HUES64 (cell line): ENCODE data around the gene HMCN2.

Experiments
- H3K27ac ChIP-seq: 2 replicates; pipeline ENCODE4 v1.7.0; 2013; ENCODE audit warnings: low read depth, low read length, inconsistent platforms
- H3K27me3 ChIP-seq: 2 replicates; pipeline ENCODE4 v1.6.1; 2013; ENCODE audit warnings: mild to moderate bottlenecking, low read length; ENCODE audit not compliant: insufficient read depth
- H3K36me3 ChIP-seq: 2 replicates; pipeline ENCODE4 v1.6.1; 2013; ENCODE audit warnings: mild to moderate bottlenecking, low read length; ENCODE audit not compliant: insufficient read depth
- H3K4me1 ChIP-seq: 2 replicates; pipeline ENCODE4 v1.6.1; 2013; ENCODE audit warnings: mild to moderate bottlenecking, low read length, moderate library complexity; ENCODE audit not compliant: insufficient read depth
- H3K4me3 ChIP-seq: 2 replicates; pipeline ENCODE4 v1.5.1; 2013; ENCODE audit warnings: mild to moderate bottlenecking, low read length, moderate library complexity
- H3K9ac ChIP-seq: 2 replicates; pipeline ENCODE4 v1.6.1; 2013; ENCODE audit warnings: mild to moderate bottlenecking, low read depth, low read length
- H3K9me3 ChIP-seq: 2 replicates; pipeline ENCODE4 v1.6.1; 2013; ENCODE audit warnings: low read depth, low read length; ENCODE audit not compliant: insufficient read depth
- WGBS: fragments of 150-250, 120-280 bp; methylation state at CpG from one replicate; pipeline ENCODE4 v1.1.7; 2013; ENCODE audit warnings: missing lambda C conversion rate; 5-methylcytosine and 5-hydroxymethylcytosine counted together

The HMCN2 gene

DNA sequence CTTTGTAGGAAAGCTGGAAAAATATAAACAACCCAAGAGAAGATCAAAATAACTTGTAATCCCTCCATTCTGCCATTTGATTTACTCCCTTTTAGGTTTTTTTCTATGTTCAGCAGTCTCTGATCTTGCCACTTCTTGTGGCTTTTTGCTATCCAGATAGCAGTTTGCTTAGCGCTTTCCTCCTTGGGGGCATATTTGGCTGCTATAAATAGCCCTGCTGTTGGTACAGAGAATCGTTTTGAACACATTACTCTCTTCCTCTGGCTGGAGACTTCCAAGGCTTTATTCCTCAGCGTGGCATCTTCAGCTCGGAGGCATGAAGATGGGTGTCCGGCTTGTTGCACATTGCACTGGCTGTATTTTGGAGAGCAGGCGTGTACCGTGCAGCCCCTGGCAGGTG, 38.6 kb downstream of the HMCN2 start:
- no peaks in the 10 kb centered on the region for H3K4me1 ChIP-seq
- H3K36me3 ChIP-seq = peaks cover 5% of the 10 kb centered on the region; the same call in 1 of the 2 replicates
- H3K9me3 ChIP-seq = no peaks in the 10 kb centered on the region
- WGBS = 92% methylated on average over 7 of the region's 7 CpGs
- H3K27ac ChIP-seq = no peak overlapping the region
- no peak overlapping the region for H3K9ac ChIP-seq
- no peaks in the 10 kb centered on the region for H3K27me3 ChIP-seq
- no peak overlapping the region for H3K4me3 ChIP-seq

GRCh38 chr9:130304643-130305042, 39.1 kb downstream of the HMCN2 start:
- H3K9me3 ChIP-seq = no peaks in the 10 kb centered on the region
- no peak overlapping the region for H3K27ac ChIP-seq
- H3K9ac ChIP-seq = no peak overlapping the region
- H3K4me1 ChIP-seq = no peaks in the 10 kb centered on the region
- no peak overlapping the region for H3K4me3 ChIP-seq
- WGBS = 93% methylated on average over 19 of the region's 19 CpGs
- peaks cover 5% of the 10 kb centered on the region; the same call in 1 of the 2 replicates for H3K36me3 ChIP-seq
- H3K27me3 ChIP-seq = no peaks in the 10 kb centered on the region

GRCh38 chr9:130305381-130305780, 39.8 kb downstream of the HMCN2 start:
- 95% methylated on average over 4 of the region's 4 CpGs for WGBS

DNA sequence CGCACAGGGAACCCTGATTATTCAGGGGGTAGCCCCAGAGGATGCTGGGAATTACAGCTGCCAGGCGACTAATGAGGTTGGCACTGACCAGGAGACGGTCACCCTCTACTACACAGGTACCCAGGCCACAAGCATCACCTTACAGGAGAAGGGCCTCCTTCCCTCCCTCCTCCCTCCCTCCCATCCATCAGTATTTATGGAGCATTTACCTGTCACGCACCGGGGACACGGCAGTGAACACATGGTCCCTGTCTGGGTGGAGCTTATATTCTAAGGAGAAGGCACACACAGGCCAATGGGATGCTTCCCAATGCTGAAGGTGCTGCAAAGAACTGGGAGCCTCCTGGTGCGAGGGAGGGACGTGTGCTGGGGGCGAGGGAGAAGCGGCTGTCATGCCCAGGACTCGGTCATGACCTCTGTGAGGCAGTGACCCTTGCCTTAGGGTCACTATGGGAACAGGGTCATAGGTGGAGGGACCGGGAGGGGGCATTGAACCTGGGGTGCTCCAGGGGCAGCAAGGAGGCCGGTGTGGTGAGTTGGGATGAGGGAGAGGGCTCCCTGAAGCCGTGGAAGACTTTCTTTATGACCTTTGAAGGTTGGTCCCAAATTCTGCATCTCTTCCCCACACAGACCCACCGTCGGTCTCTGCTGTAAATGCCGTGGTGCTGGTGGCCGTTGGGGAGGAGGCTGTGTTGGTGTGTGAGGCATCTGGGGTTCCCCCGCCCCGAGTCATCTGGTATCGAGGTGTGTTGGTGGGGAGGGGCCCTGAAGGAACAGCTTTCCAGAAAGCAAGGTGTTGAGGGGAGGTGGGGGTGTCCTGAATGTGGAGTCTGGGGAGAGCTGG, 41.5 kb downstream of the HMCN2 start:
- Histone ChIP-seq H3K4me1 (no peaks in the 10 kb centered on the region), H3K27me3 (no peaks in the 10 kb centered on the region), H3K36me3 (peaks cover 5% of the 10 kb centered on the region; the same call in 1 of the 2 replicates), H3K9ac (no peak overlapping the region), H3K27ac (no peak overlapping the region), H3K4me3 (no peak overlapping the region), H3K9me3 (no peaks in the 10 kb centered on the region)
- 89% methylated on average over 21 of the region's 21 CpGs for WGBS

More at GRCh38 chr9:130305381-130305780, 39.8 kb downstream of the HMCN2 start:
- Histone ChIP-seq H3K27me3 (no peaks in the 10 kb centered on the region), H3K4me1 (no peaks in the 10 kb centered on the region), H3K36me3 (peaks cover 5% of the 10 kb centered on the region; the same call in 1 of the 2 replicates), H3K4me3 (no peak overlapping the region), H3K9ac (no peak overlapping the region), H3K9me3 (no peaks in the 10 kb centered on the region), H3K27ac (no peak overlapping the region)

DNA sequence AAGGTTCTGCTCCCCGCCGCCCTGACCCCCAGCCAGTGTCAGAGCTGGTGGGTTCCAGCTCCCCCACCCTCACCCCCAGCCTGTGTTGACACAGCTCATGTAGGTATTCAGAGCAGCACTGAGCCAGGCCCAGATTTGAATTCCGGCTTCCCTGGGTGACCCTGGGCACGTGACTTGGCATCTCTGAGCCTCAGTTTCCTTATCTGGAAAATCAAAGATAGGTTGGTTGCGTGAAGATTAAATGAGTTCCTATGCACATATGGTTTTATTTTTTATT, 42.0 kb downstream of the HMCN2 start:
- H3K27ac ChIP-seq = no peak overlapping the region
- WGBS = 96% methylated on average over 5 of the region's 5 CpGs

DNA sequence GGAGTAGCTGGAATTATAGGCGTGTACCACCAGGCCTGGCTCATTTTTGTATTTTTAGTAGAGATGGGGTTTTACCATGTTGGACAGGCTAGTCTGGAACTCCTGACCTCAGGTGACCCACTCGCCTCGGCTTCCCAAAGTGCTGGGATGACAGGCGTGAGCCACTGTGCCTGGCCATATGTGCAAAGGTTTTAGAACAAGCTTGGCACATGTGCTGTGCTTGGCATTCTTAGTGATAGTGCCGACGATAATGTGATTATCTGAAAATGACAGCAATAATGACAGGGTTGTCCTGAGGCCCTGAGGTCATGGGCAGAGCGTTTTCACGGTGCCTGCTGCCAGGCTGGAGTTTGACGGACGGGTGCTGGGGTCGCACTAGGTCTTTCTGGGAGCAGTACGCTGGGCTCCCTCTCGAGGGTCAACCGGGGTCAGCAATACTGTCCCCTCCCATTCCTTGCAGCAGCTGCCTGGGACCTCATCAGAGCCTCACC, 42.6 kb downstream of the HMCN2 start:
- no peaks in the 10 kb centered on the region for H3K4me1 ChIP-seq
- no peaks in the 10 kb centered on the region for H3K9me3 ChIP-seq
- H3K27ac ChIP-seq = no peak overlapping the region
- H3K9ac ChIP-seq = no peak overlapping the region
- H3K36me3 ChIP-seq = peaks cover 5% of the 10 kb centered on the region; the same call in 1 of the 2 replicates
- no peak overlapping the region for H3K4me3 ChIP-seq
- WGBS = 93% methylated on average over 14 of the region's 14 CpGs
- no peaks in the 10 kb centered on the region for H3K27me3 ChIP-seq

More for the DNA sequence above, 42.0 kb downstream of the HMCN2 start:
- Histone ChIP-seq H3K9me3 (no peaks in the 10 kb centered on the region), H3K4me1 (no peaks in the 10 kb centered on the region), H3K36me3 (peaks cover 5% of the 10 kb centered on the region; the same call in 1 of the 2 replicates), H3K9ac (no peak overlapping the region), H3K4me3 (no peak overlapping the region), H3K27me3 (no peaks in the 10 kb centered on the region)

GRCh38 chr9:130309689-130310455, 44.3 kb downstream of the HMCN2 start:
- H3K36me3 ChIP-seq = peaks cover 5% of the 10 kb centered on the region; the same call in 1 of the 2 replicates
- WGBS = 96% methylated on average over 13 of the region's 13 CpGs
- H3K9ac ChIP-seq = no peak overlapping the region
- H3K4me3 ChIP-seq = no peak overlapping the region
- H3K4me1 ChIP-seq = no peaks in the 10 kb centered on the region
- no peak overlapping the region for H3K27ac ChIP-seq
- no peaks in the 10 kb centered on the region for H3K27me3 ChIP-seq
- no peaks in the 10 kb centered on the region for H3K9me3 ChIP-seq

GRCh38 chr9:130310456-130310855, 44.9 kb downstream of the HMCN2 start:
- Histone ChIP-seq H3K27me3 (no peaks in the 10 kb centered on the region), H3K9me3 (no peaks in the 10 kb centered on the region), H3K4me3 (no peak overlapping the region), H3K36me3 (peaks cover 5% of the 10 kb centered on the region; the same call in 1 of the 2 replicates), H3K27ac (no peak overlapping the region), H3K4me1 (no peaks in the 10 kb centered on the region), H3K9ac (no peak overlapping the region)
- WGBS = 92% methylated on average over 9 of the region's 9 CpGs

DNA sequence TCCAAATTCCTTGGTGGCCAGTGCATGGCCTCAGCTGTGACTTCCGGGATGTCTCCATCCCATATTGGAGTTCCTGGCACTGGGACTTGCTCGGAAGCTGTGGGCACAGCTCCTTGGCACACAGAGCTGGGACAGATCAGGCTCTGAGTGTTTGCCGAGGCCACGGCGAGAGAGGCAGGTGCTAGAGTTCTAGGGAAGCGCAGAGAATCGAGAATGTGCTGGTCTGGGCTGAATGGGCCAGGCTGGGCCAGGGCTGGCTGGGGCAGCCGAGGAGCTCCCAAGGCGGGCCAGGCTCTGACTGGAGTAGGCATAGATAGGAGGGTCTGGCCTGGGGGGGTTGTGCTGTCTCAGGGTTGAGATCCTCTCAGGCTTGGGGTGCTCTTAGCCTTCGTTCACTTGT, 45.4 kb downstream of the HMCN2 start:
- H3K27me3 ChIP-seq = no peaks in the 10 kb centered on the region
- H3K36me3 ChIP-seq = peaks cover 5% of the 10 kb centered on the region; the same call in 1 of the 2 replicates
- no peaks in the 10 kb centered on the region for H3K9me3 ChIP-seq
- no peak overlapping the region for H3K9ac ChIP-seq
- H3K4me1 ChIP-seq = no peaks in the 10 kb centered on the region
- 83% methylated on average over 10 of the region's 10 CpGs for WGBS
- no peak overlapping the region for H3K4me3 ChIP-seq
- no peak overlapping the region for H3K27ac ChIP-seq

- no peaks in the 10 kb centered on the region for H3K9me3 ChIP-seq
- no peak overlapping the region for H3K27ac ChIP-seq
- H3K36me3 ChIP-seq = peaks cover 4% of the 10 kb centered on the region; the same call in 1 of the 2 replicates
- no peaks in the 10 kb centered on the region for H3K4me1 ChIP-seq
- no peaks in the 10 kb centered on the region for H3K27me3 ChIP-seq
- no peak overlapping the region for H3K4me3 ChIP-seq
- H3K9ac ChIP-seq = no peak overlapping the region
- 85% methylated on average over 14 of the region's 14 CpGs for WGBS
Measured at GRCh38 chr9:130311408-130312140, 46.0 kb downstream of the HMCN2 start.
